Measurements from ENCODE around the gene SLC17A5.
"Not testable (repeated sequence)": the region's sequence is repeated elsewhere in the genome, so short reads cannot be mapped to it uniquely, and the experiment has no call there.

SLC17A5 gene

DNA sequence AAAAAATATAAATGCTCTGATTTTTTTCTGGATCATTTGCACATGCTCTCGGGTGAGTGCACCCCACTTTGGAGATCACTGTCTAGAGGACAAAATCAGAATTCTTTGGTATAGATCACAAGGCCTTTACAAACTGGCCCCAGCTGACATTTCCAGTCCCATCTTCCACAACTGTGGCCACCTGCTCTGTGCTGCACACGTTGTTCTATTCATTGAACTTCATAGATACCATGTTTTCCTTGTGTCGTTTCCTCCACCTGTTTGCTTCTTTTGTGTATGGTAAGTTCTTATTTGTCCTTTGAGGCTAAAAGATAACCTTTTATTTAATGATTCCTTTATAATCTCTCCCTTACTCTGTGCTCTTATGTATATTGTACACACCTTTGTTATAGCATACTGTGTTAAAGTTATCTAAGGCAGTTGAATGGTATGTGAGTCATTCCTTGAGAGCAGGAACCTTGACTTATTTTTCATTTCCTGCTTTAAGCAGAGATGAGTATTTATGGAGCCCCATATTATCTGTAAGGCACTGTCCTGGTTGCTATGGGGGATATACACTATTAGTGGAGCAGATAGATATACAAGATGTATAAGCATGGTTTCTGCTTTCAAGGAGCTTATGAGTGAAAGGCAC is 12.0 kb upstream of the SLC17A5 start:
- DNase-seq (ENCODE audit: low spot score) = peak; percentile 53

DNA sequence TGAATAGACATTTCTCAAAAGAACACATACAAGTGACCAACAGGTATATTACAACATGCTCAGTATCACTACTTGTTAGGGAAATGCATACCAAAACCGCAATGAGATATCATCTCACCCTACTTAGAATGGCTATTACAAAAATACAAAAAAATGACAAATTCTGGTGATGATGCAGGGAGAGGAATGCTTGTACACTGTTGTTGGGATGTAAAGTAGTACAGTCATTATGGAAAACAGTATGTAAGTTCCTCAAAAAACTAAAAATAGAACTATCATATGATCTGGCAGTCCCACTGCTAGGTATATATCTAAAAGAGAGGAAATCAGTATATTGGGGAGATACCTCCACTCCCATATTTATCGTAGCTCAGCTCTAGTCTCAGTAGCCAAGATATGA is 10.9 kb upstream of the SLC17A5 start:
- no peak for DNase-seq (ENCODE audit: low spot score)

DNA sequence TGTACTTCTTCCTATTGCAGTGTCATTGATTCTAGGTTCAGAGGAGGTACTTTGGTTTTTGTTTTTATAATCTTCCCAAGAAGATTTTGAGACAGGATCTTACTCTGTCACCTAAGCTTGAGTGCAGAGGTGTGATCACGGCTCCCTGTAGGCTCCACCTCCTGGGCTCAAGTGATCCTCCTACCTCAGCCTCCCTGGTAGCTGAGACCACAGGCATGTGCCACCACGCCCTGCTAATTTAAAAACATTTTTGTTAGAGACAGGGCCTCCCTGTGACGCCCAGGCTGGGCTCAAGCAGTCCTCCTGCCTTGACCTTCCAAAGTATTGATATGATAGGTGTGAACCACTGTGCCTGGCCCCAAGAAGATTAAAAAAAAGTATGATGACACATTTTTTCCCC is 3.4 kb upstream of the SLC17A5 start:
- no peak for DNase-seq (ENCODE audit: low spot score)

DNA sequence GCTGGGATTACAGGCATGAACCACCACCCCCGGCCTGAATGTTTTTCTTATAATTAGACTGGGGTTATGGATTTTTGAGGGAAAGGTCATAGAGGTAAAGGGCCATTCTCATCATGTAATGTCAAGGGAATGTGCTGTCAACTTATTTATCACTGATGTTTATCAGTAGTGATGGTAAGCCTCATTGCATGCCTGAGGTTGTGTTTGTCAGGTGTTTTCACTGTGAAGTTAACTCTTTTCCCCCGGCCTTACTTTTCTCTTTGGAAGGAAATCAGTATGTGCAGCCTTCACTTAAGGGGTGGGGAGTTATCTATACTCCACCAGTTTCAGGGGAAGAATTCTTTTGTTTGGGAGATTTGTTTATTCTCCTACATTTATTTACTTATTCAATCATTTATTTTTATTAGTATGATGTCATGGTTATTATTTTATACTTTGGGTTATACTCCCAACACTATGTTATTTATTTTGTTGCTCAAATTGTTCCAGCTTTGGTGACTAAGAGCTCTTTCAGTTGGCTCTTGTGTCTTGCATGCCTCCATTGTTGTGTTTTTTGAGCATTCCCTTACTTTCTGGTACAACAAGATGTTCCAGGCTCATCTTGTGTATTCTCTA is 2.8 kb upstream of the SLC17A5 start:
- DNase-seq (ENCODE audit: low spot score) = no peak

DNA sequence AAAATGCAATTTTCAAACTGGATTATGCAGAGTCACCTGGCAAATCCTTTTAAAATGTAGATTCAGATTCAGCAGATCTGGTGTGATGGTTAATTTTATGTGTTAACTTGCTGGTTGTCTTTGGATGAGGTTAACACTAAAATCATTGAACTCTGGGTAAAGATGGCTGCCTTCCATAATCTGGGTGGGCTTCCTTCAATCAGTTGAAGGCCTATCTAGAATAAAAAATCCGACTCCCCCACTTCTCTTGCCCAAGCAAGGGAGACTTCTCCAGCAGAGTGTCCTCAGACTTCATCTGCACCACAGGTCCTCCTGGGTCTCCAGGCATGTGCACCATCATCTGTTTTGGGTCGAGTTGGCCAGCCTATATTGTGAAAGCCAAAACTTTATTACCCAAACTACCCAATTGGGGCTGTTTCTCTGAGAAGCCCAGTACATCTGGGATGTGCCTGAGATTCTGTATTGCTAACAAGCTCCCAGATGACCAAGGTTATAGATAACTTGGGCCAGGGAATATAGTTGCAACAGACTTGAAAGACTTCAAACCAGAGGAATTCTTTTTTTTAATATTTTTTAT is 1.6 kb upstream of the SLC17A5 start:
- DNase-seq (ENCODE audit: low spot score) = no peak

DNA sequence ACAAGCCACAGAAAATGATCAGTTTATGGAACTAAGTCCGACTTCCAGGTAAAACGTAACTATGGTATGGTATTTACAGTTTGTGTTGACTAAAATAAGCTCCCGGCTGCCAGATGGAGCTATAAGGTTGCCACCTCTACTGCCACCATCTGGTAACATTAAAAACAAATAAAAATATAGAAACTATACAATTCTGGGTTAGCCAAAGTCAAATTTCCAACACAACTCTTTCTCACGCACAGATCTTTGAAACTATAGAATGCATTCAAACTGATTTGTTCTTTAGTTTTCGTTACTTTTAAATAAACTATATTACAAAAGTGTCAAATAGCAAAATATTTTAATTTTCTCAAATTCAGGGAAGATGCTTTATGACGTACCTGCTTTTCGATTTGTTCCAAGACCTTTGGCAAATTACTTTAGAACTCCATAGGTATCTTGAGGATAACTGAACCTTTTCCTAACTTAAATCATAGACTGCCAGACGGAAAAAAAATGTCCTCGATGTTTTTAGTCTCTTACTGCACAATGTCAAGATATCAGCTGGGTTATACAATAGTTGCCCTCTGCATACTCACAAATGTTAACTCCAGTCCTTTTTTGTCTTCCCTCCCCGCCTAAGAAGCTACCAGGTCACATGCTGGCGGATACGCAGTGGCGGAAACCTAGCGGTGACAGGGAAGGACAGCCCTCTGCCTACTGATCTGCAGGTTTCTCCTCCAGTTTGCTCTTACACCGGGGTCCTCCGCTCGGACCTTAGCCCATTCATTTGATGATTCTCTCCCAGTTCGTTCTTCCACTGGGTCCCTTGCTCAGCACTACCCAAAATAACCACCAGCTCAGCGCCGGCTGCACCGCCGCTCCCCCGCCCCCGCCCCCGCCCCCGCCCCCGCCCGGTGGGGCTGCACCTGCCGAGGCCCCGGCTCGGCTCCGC is 888 bp downstream of the SLC17A5 start:
- DNase-seq (ENCODE audit: low spot score) = peak; percentile 78

DNA sequence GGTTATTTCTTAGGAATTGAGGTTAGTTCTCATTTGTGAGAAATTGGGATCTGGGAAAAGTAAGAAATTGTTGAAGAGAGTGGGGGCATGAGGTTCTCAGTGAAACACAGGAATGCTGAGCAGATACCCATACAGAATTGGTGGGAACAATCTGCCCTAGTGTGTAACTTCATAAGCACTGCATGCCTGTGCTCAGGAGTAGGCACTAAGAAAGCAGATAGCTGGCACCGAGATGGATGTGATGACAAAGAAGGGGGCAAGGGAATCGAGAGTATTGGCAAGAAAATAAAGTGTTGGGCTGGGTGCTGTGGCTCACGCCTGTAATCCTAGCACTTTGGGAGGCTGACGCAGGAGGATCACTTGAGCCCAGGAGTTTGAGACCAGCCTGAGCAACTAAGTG is 4.0 kb downstream of the SLC17A5 start:
- DNase-seq (ENCODE audit: low spot score) = no peak

DNA sequence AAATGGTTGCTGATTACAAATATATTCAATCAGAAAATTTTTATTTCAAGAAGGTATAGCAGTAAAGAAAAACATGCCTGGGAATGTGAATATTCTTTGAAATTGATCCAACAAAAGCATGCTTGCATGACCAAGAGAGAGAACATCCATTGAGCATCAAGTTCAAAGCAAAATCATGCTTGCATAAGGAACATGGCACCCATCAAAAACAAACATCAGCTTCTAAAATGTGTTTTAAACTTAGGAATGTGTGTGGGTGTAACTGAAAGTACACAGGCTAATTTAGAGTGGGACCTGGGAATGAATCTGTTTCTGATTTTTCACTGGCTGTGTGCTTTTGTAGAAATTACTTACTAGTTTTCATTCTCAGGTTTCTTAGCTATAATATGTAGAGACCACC is 5.6 kb downstream of the SLC17A5 start:
- DNase-seq (ENCODE audit: low spot score) = no peak

DNA sequence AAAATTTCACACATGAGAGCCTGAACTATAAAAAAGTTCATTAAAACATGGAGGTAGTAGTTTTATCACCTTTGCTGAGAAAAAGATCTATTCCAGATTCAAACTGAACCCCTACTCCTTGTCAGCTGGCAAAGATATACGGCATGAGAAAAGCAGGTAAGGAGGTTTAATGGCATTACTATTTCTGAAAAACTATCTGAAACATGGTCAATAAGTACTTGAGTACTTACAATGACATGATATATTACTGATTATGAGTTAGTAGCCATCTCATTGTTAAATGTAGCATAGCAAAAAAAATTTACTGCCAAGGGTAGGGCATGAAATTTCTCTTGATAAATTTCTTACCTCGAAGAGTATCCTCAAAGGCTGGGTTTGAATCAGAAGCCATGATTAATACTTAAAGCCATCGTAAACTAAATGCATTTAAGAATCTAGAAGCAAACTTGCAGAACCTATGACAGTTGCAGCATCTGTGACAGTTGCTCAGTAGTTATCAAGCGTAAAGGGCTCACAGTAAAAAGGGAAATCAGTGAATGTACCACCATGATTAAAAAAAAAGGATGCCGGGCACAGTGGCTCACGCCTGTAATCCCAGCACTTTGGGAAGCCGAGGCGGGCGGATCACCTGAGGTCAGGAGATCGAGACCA is 8.7 kb downstream of the SLC17A5 start:
- DNase-seq (ENCODE audit: low spot score) = no peak

DNA sequence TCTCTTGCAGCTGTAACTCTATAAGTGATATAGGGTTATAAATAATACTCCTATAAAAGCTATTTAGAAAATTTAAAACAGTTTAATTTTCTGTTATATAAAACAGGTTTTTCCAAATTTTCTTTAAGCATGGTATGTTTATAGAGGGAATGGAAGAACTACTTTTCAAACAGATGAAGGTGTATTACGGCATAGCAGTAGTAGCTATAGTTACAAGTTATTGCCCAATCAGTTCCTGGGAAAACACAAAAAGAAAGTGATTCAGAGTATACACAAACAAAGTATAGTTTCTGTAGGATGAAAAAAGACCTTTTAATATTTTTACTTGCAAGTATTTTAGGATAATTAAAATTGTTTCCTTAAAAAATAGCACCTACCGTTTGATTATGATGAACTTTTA is 9.8 kb downstream of the SLC17A5 start:
- no peak for DNase-seq (ENCODE audit: low spot score)

DNA sequence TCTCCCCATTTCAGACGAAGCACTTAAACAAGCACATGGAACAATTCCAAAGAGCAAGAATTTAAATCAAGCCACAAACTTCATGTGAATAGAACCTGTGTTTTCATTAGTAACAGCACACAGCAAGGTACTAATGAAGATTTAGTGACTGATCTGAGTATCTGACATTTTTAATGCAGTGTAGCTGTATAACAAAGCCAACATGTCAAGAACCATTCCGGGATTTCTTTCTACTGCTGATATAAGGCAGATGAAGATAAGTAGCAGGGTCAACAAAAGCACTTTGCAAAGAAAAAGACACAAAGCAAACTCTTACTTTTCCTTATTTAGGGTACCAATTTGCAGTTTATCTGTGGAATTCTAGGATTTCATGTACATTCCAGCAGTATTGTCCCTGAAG is 11.3 kb downstream of the SLC17A5 start:
- DNase-seq (ENCODE audit: low spot score) = no peak

DNA sequence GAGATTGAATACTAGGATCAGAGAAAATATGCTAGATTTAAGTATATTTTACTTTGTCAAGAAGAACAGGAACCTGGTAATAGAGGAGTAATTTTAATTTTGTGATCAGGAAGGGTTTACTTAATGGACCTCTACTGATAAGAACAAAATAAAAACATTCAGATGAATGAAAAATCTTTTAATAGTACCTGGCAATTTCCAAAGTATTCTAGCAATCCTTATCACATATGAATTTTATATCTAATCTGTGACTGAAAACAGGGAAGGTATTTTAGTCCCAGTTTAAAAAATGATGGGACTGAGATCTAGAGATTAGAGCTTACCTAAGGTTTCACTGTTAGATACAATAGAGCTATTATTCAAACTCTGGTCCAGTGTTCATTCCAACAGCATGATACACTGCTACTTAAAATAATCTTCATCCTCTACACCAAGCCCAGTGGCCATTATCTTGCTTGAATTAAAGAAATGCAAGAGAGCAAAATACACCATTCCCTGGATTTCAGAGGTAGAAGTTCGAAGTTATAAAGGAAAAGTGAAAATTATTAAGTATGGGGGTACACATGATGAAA is 13.5 kb downstream of the SLC17A5 start:
- DNase-seq (ENCODE audit: low spot score) = no peak

DNA sequence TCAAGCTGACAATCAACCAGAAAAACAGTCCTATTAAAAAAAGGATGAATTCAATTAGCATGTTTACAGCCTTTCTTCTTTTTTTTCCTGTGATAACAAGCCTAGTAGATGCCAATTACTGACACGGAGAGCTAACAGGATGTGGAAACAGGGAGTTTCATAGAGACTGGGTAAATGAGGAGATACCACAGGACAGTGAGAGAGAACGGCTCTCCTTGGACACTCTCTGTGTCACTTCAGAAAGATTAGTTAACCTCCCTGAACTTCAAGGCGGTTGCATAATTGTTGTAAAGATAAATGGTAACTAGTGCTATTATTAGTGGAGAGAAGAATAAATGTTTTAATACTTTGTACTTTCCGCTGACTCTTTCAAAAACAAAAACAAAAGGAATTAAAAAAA is 14.8 kb downstream of the SLC17A5 start:
- DNase-seq (ENCODE audit: low spot score) = no peak

DNA sequence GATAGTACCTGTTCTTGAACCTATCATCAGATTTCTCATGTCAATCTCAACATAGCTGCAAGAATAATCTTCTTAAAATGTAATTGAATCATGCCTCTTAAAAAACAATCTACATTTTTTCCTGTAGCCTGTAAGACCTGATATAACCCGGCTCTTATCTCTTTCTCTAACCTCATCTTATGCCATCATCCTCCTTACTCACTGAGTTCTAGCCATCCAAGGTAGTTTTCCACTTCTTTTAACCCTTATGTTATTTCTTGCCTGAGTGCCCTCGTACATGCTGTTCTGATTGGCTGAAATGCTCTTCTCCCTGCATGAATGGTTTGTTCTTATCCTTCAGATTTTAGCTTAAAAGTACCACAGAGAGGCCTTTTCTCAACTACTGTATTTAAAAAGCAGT is 16.4 kb downstream of the SLC17A5 start:
- no peak for DNase-seq (ENCODE audit: low spot score)

DNA sequence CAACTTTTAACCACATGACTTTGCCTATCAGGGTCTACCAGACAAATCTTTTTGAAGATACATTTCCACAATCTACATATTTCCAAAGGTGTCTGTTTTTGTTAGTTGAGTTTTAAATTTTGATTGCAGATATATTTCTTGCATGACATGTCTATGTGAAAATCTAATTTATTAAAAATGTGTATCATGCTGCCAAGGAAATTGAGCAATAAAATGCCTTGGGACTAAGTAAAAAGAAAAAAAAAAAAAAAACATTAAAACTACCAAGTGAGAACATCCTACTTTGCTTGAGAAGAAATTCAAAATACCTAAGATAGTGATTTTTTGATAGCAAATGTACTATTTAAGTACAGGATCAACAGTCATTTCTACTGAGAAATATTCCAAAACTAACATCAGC is 17.7 kb downstream of the SLC17A5 start:
- DNase-seq (ENCODE audit: low spot score) = no peak

DNA sequence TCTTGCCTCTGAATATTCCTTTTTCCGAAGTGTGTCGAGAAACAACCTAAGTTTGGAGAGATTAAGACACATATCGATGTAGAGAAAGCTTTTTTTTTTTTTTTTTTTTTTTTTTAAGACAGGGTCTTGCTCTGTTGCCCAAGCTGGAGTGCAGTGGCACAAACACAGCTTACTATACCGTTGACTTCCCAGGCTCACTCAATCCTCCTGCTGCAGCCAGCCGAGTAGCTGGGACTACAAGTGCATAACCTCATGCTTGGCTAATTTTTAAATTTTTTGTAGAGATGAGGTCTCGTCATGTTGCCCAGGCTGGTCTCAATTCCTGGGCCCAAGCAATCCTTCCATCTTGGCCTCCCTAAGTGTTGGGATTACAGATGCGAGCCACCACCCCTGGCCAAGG is 21.4 kb downstream of the SLC17A5 start:
- DNase-seq (ENCODE audit: low spot score) = no peak

DNA sequence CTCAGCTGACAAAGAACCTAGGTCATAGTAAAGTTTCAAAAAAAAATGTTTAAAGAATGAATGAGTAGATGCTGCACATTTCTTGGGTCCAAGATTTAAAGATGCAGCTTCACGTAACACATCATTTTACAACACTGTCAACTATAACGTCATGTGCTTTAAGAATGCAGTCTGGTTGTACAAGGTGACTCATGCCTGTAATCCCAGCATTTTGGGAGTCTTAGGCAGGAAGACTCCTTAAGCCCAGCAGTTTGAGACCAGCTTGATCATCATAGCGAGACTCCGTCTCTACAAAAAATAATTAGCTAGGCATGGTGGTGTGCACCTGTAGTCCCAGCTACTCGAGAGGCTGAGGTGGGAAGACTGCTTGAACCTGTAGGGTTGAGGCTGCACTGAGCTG is 21.9 kb downstream of the SLC17A5 start:
- DNase-seq (ENCODE audit: low spot score) = no peak

DNA sequence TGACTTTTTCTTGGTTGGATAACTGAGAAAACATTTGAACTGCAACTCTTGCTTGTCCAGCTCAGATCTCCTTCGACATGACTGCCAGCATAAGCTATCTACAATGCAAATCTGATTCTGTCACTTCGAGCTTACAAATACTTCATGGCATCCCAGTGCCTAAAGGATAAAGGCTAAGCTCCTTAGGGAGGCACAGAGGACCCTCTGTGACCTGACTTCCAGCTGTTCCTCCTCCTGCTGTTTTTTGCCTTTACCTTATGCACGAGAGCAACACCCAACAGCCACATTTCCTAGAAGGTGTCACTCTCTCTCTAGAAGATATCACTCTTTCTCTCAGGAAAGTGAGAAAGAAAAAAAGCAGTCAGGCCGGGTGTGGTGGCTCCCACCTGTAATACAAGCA is 23.4 kb downstream of the SLC17A5 start:
- no peak for DNase-seq (ENCODE audit: low spot score)

DNA sequence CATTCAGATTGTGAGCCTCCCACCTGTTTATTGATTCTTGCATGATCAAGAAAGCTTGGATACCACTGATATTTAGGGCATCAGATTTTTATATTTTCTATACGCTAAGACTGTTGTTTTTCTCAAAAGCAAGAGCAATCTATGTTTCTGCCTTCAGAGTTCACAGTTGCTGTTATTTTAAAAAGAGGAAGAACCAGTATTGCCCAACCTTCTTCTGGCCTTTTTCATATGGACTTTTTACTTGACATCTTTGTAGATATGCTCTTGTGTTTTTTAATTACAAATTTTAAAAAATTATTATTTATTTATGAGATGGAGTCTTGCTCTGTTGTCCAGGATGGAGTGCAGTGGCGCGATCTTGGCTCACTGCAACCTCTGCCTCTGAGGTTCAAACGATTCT is 28.9 kb downstream of the SLC17A5 start:
- DNase-seq (ENCODE audit: low spot score) = no peak

DNA sequence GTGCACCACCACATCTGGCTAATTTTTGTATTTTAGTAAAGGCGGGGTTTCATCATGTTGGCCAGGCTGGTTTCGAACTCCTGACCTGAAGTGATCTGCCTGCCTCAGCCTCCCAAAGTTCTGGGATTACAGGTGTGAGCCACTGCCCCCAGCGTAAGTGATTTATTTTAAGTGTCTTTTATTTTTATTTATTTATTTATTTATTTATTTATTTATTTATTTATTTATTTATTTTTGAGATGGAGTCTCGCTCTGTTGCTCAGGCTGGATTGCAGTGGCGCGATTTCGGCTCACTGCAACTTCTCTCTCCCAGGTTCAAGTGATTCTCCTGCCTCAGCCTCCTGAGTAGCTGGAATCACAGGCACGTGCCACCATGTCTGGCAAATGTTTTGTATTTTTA is 30.3 kb downstream of the SLC17A5 start:
- not testable (repeated sequence) for DNase-seq (ENCODE audit: low spot score)

DNA sequence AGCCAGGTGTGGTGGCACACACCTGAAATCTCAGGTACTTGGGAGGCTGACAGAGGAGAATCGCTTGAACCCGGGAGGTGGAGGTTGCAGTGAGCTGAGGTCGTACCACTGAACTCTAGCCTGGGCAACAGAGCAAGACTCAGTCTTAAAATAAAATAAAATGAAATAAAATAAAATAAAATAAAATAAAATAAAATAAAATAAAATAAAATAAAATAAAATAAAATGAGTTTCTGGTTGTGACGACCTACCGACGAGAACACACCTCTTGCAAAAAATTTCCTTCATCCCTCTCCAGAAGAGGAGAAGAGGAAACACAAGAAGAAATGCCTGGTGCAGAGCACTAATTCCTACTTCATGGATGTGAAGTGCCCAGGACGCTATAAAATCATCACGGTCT is 35.7 kb downstream of the SLC17A5 start:
- DNase-seq (ENCODE audit: low spot score) = not testable (repeated sequence)

DNA sequence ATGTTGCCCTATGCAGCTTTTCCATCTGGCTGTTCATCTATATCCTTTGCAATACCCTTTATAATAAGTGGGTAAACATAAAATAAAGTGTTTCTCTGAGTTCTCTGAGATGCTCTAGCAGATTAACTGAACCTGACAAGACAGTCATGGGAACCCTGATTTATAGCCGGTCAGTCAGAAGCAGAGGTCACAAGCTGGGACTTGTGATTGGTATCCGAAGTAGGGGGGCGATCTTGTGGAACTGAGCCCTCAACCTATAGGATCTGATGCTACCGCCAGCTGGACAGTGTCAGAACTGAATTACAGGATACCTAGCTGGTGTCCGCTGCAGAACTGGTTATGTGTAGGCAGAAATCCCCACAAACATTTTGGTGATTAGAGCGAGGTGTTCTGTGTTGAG is 39.0 kb downstream of the SLC17A5 start:
- no peak for DNase-seq (ENCODE audit: low spot score)

All from activated CD4-positive, alpha-beta T cell treated with anti-CD3 and anti-CD28 coated beads, Interleukin-2, Interleukin-4, amounts not matched to agents 100 ng/mL and 50 ng/mL, durations not matched to agents 16 hours and 8 hours (primary cell).